ENCODE results near the gene ZDHHC14. TPM values are rescaled to one million over a fixed set of nuclear protein-coding genes. Genes with fewer than 3 reads are reported as not detected.

ZDHHC14 gene
- total and polyA plus RNA-seq, 2 experiments from 2014 or later, result 3.0 to 7.4 TPM

DNA sequence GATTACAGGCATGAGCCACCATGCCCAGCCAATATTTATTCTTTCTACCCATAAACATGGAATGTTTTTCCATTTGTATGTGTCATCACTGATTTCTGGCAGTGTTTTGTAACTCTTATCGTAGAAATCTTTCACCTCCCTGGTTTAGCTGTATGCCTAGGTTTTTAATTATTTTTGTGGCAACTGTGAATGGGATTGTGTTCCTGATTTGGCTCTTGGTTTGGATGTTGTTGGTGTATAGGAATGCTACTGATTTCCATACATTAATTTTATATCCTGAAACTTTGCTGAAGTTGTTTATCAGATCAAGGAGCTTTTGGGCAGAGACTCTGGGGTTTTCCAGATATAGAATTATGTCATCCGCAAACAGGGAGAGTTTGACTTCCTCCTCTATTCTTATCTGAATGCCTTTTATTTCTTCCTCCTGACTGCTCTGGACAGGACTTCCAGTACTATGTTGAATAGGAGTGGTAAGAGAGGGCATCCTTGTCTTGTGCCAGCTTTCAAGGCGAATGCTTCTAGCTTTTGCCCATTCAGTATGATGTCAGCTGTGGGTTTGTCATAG, 198.6 kb downstream of the ZDHHC14 start:
- H3K4me3 ChIP-seq, result no peak overlapping the region
- no peak for TF ChIP-seq EZH2 (IDR thresholded peaks at IDR 0.05; ENCODE audit: low read depth, unreplicated experiment)
- no peak for TF ChIP-seq REST (IDR thresholded peaks at IDR 0.05; ENCODE audit: unreplicated experiment)
- TF ChIP-seq STAT1 (IDR thresholded peaks at IDR 0.05; ENCODE audit: unreplicated experiment), result no peak
- no peak for TF ChIP-seq ZNF331 (CRISPR knock-in tag; IDR thresholded peaks at IDR 0.05; ENCODE audit: low read depth)
- TF ChIP-seq NANOG (IDR thresholded peaks at IDR 0.05; ENCODE audit: borderline replicate concordance), result no peak
- no peak for TF ChIP-seq CREB1 (CRISPR knock-in tag; IDR thresholded peaks at IDR 0.05; ENCODE audit: low read depth)
- no peak for TF ChIP-seq ETS1 (IDR thresholded peaks at IDR 0.05)
- no peak for TF ChIP-seq POLR2AphosphoS5 (IDR thresholded peaks at IDR 0.05; ENCODE audit: low read depth)
- no peak for TF ChIP-seq EZH2phosphoT487 (IDR thresholded peaks at IDR 0.05; ENCODE audit: unreplicated experiment)
- TF ChIP-seq ZNF462 (CRISPR knock-in tag; IDR thresholded peaks at IDR 0.05), result no peak
- TF ChIP-seq ZNF114 (CRISPR knock-in tag; IDR thresholded peaks at IDR 0.05), result no peak
- TF ChIP-seq, protein P1, sequence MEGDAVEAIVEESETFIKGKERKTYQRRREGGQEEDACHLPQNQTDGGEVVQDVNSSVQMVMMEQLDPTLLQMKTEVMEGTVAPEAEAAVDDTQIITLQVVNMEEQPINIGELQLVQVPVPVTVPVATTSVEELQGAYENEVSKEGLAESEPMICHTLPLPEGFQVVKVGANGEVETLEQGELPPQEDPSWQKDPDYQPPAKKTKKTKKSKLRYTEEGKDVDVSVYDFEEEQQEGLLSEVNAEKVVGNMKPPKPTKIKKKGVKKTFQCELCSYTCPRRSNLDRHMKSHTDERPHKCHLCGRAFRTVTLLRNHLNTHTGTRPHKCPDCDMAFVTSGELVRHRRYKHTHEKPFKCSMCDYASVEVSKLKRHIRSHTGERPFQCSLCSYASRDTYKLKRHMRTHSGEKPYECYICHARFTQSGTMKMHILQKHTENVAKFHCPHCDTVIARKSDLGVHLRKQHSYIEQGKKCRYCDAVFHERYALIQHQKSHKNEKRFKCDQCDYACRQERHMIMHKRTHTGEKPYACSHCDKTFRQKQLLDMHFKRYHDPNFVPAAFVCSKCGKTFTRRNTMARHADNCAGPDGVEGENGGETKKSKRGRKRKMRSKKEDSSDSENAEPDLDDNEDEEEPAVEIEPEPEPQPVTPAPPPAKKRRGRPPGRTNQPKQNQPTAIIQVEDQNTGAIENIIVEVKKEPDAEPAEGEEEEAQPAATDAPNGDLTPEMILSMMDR (conservative IDR thresholded peaks at IDR 0.05; ENCODE audit: low read depth in 2 of 2), result no peak
- TF ChIP-seq JUNB (IDR thresholded peaks at IDR 0.05; ENCODE audit: unreplicated experiment), result no peak
- H3K27me3 Mint-ChIP-seq (ENCODE audit: insufficient read depth, low read depth, poor library complexity), result no peaks in the 10 kb centered on the region
- ATAC-seq, result no peak
- H3K36me3 ChIP-seq (ENCODE audit: insufficient read depth), result no peaks in the 10 kb centered on the region
- no peak for DNase-seq (ENCODE audit: low spot score)
- peaks cover 4% of the 10 kb centered on the region; the same call in 2 of the 3 replicates for H3K36me3 Mint-ChIP-seq (ENCODE audit: low read depth)
- H3K4me3 Mint-ChIP-seq, result no peak overlapping the region
- no peak overlapping the region for H3K27ac Mint-ChIP-seq
- no peak overlapping the region for H3K27ac ChIP-seq (ENCODE audit: low read depth)
- H3K27me3 ChIP-seq (ENCODE audit: insufficient read depth), result no peaks in the 10 kb centered on the region
- peaks cover 4% of the 10 kb centered on the region; the same call in 1 of the 2 replicates for H3K9me2 ChIP-seq (ENCODE audit: insufficient read depth)
- no peaks in the 10 kb centered on the region for H4K20me1 ChIP-seq (replicated peaks; ENCODE audit: insufficient read depth)
- no peak overlapping the region for H2AFZ ChIP-seq
- no peaks in the 10 kb centered on the region for H3K4me1 Mint-ChIP-seq
- peaks cover 6% of the 10 kb centered on the region; the same call in 2 of the 3 replicates for H3K9me3 Mint-ChIP-seq
- no peaks in the 10 kb centered on the region for H3K79me2 ChIP-seq (replicated peaks; ENCODE audit: insufficient read depth)
- no peaks in the 10 kb centered on the region for H3F3A ChIP-seq (replicated peaks; ENCODE audit: low read depth)
- no peak overlapping the region for H3K4me2 ChIP-seq
- no peaks in the 10 kb centered on the region for H3K4me1 ChIP-seq (ENCODE audit: insufficient read depth)
